Erythroblast (primary cell): ENCODE results near the gene TCF7L2.

ENCODE experiments used
- DNase-seq, 2 experiments: peaks; one replicate each; lab custom pipeline; 2025; lab: John Stamatoyannopoulos, UW
- GATA1 ChIP-seq: IDR thresholded peaks from 2 replicates; pipeline ENCODE4 v1.6.1; 2011; ENCODE audit warnings: low read depth, mild to moderate bottlenecking, control low read depth, low read length, moderate library complexity
- POLR2A ChIP-seq: IDR thresholded peaks from 2 replicates; pipeline ENCODE4 v1.6.1; 2011; ENCODE audit warnings: mild to moderate bottlenecking, low read length

Gene TCF7L2

GRCh38 chr10:113130014-113130641 is 180.1 kb downstream of the TCF7L2 start:
- TF ChIP-seq POLR2A (no peak), GATA1 (no peak)
- DNase-seq: no peak

- TF ChIP-seq POLR2A: no peak
- TF ChIP-seq GATA1: no peak
- no peak for DNase-seq
Measured at GRCh38 chr10:113131613-113132261, 181.7 kb downstream of the TCF7L2 start.

GRCh38 chr10:113132591-113133121 is 182.6 kb downstream of the TCF7L2 start:
- no peak for TF ChIP-seq GATA1
- TF ChIP-seq POLR2A: no peak
- no peak for DNase-seq

GRCh38 chr10:113133497-113134115 is 183.6 kb downstream of the TCF7L2 start:
- DNase-seq: no peak

GRCh38 chr10:113135025-113135424 is 185.0 kb downstream of the TCF7L2 start:
- DNase-seq: no peak
- TF ChIP-seq POLR2A (no peak), GATA1 (no peak)

More at GRCh38 chr10:113133497-113134115, 183.6 kb downstream of the TCF7L2 start:
- TF ChIP-seq GATA1: no peak
- TF ChIP-seq POLR2A: no peak

GRCh38 chr10:113137941-113138685 is 188.1 kb downstream of the TCF7L2 start:
- DNase-seq: no peak
- TF ChIP-seq POLR2A (no peak), GATA1 (no peak)

GRCh38 chr10:113138937-113139585 is 189.0 kb downstream of the TCF7L2 start:
- no peak for DNase-seq
- TF ChIP-seq GATA1 (no peak), POLR2A (no peak)

- TF ChIP-seq GATA1 (no peak), POLR2A (no peak)
- no peak for DNase-seq
Measured at GRCh38 chr10:113139699-113140098, 189.7 kb downstream of the TCF7L2 start.

- DNase-seq: no peak
- TF ChIP-seq POLR2A (no peak), GATA1 (no peak)
Measured at GRCh38 chr10:113140143-113141011, 190.3 kb downstream of the TCF7L2 start.

- DNase-seq: no peak
- TF ChIP-seq POLR2A: no peak
Measured at GRCh38 chr10:113142601-113143362, 192.7 kb downstream of the TCF7L2 start.

GRCh38 chr10:113144576-113144975 is 194.5 kb downstream of the TCF7L2 start:
- DNase-seq: no peak
- TF ChIP-seq POLR2A (no peak), GATA1 (no peak)

- TF ChIP-seq GATA1 (no peak), POLR2A (no peak)
- no peak for DNase-seq
Measured at GRCh38 chr10:113148071-113148825, 198.2 kb downstream of the TCF7L2 start.
